Measurements from ENCODE around the gene NOP14.

Gene NOP14

GRCh38 chr4:2914256-2915126, 48.7 kb downstream of the NOP14 start:
- no peak for DNase-seq (ENCODE audit: low read depth in 2 of 2)

GRCh38 chr4:2913168-2913567, 50.0 kb downstream of the NOP14 start:
- DNase-seq (ENCODE audit: low read depth in 2 of 2) = no peak

GRCh38 chr4:2911868-2912267, 51.3 kb downstream of the NOP14 start:
- no peak for DNase-seq (ENCODE audit: low read depth in 2 of 2)

DNA sequence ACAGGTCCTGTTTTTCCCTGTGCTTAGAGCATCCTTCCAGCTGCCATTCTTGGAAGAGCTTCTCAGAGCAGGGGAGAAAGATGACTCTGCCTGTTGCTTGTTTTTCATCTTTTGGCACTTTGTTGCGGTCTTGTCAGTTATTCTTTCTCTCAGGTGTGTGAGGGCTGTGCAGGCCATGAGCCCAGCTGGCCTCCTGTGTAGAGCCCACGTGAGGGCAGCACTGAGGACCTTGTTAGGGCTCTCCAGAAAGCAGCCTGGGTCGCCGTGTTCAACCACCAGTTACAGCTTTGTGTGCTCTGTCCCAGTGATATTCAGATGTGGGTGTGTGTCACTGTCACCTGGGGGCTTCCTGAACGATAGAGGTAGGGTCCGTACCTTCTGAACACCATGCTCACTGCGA, 52.8 kb downstream of the NOP14 start:
- no peak for DNase-seq (ENCODE audit: low read depth in 2 of 2)

DNA sequence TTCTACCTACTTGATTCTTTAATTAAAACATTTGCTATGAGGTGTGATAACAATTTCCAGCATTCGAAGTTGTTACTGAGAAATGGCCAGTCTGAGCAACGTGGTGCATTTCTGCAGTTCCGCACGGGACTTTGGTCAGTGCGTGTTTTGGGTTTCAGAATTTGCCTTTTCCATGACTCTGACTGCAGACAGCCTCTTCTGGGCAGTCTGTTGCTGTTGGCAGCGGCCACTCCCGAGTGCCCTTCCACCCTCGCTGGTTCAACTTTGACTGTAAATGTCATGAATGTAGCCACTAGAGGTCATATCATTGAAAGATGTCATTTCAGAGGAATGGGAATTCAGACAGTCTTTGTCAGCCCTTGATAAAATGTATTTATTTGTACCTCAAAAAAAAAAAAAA, 53.6 kb downstream of the NOP14 start:
- DNase-seq (ENCODE audit: low read depth in 2 of 2) = no peak

GRCh38 chr4:2908686-2909085, 54.5 kb downstream of the NOP14 start:
- no peak for DNase-seq (ENCODE audit: low read depth in 2 of 2)

GRCh38 chr4:2907706-2908293, 55.4 kb downstream of the NOP14 start:
- DNase-seq (ENCODE audit: low read depth in 2 of 2) = no peak

DNA sequence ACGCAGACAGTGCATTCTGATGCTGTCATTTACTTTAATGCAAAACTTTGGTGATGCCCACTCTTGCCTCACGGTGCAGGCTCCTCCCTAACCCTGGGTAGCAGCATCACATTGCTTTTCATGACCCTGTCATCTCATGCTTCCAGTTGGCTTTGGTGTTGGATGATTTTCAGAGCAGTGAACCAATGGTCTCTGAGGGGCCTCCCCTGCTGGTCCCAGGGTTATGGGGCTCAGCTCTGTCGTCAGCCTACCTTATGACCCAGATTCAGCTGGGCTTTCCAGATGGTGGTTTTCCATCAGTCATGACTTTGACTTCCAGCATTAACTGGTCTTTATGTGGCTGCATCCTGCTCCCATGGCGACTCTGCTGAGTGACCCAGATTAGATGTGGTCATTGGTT, 56.0 kb downstream of the NOP14 start:
- no peak for DNase-seq (ENCODE audit: low read depth in 2 of 2)

GRCh38 chr4:2906218-2906617, 57.0 kb downstream of the NOP14 start:
- DNase-seq (ENCODE audit: low read depth in 2 of 2) = no peak

- DNase-seq (ENCODE audit: low read depth in 2 of 2) = no peak
Observed at GRCh38 chr4:2905544-2905943, 57.7 kb downstream of the NOP14 start.

DNA sequence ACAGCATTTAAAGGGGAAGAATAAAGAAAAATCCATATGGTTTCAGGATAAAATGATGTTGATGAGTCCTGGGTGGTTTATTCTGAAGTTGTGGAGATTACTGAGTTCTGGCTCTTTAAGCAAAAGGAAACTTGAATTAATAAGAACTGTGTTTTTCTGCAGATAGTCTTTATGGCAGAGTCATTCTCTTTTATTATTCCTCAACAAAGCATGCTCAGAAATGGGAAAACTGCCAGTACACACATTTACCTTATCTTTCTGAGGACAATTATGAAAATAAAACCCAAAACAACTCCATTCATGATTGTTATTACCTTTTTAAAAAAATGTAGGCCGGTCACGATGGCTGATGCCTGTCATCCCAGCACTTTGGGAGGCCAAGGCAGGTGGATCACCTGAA, 61.1 kb downstream of the NOP14 start:
- no peak for DNase-seq (ENCODE audit: low read depth in 2 of 2)

- DNase-seq (ENCODE audit: low read depth in 2 of 2) = no peak
Observed at GRCh38 chr4:2901186-2901585, 62.0 kb downstream of the NOP14 start.

DNA sequence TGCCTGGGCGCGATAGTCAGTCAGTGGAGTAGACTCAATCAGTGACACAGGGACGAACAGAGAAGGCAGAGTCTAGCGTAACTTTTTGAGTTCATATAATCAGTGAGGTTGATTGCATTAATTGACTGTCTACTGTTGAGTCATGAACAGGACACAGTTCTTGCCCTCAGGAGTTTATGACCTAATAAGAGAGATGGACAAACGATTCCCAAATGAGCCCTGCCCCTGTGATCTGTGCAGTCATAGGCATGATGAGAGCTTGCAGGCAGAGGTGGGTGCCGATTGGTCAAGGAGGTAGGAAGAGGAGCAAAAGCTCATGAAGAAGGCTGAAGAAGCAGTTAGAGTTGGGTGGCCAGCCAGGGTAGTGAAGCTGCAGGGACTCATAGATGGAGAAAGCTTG, 62.5 kb downstream of the NOP14 start:
- no peak for DNase-seq (ENCODE audit: low read depth in 2 of 2)

GRCh38 chr4:2898001-2898400, 65.2 kb downstream of the NOP14 start:
- no peak for DNase-seq (ENCODE audit: low read depth in 2 of 2)

GRCh38 chr4:2893772-2894171, 69.4 kb downstream of the NOP14 start:
- no peak for DNase-seq (ENCODE audit: low read depth in 2 of 2)

DNA sequence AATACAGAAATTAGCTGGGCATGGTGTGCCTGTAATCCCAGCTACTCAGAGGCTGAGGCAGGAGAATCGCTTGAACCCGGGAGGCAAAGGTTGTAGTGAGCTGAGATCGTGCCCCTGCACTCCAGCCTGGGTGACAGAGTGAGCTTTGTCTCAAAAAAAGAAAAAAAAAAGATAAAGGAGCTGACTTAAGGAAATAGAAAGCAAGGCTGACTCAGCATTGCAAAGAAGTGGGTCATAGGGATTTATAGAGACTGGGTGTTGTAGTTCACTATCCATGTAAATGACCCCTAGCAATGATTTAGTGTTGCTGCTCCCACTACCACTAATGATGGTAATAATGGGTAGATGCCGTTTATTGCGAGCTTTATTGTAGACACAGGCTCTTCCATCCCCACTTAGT, 71.9 kb downstream of the NOP14 start:
- DNase-seq (ENCODE audit: low read depth in 2 of 2) = no peak

GRCh38 chr4:2888886-2889285, 74.3 kb downstream of the NOP14 start:
- no peak for DNase-seq (ENCODE audit: low read depth in 2 of 2)
